K562 (cell line): Measurements from ENCODE around the gene TRERF1. TPM values are rescaled to one million over a fixed set of nuclear protein-coding genes. Genes with fewer than 3 reads are reported as not detected.

Experiments
- ATAC-seq: fragments of 200-7000 bp; cut with Tn5 transposase; 3 replicates; pipeline ENCODE4 v1.9.1; 2020; ENCODE audit warnings: moderate library complexity
- BruUV-seq: library from RNA; stranded (reverse); fragments of 400-500 nt; replicated peaks from 2 replicates; lab custom pipeline; 2021; lab: Mats Ljungman, UMichigan
- CTCF ChIA-PET: fragments of 300-600 bp; formaldehyde crosslinking; extraction: SDS; loops from one replicate; lab custom pipeline; 2021; ENCODE audit warnings: low intra/inter-chr PET ratio; lab: Yijun Ruan, JAX
- POLR2A ChIA-PET: fragments of 300-600, 350-650 bp; sonication (Branson Sonifier 250); formaldehyde crosslinking; extraction: SDS; loops from one replicate; lab custom pipeline; 2021; ENCODE audit warnings: antibody characterized with exemption, inconsistent platforms; lab: Yijun Ruan, JAX
- DNase-seq, 4 experiments: peaks; one replicate each; pipeline versions ENCODE4 v3.0.0 to v3.0.0-alpha.2; 2011 to 2018; ENCODE audit warnings: low spot score in 3 of 4, mixed read lengths in 3 of 4; ENCODE audit errors: extremely low read depth in 1 of 4
- FAIRE-seq: peaks from 2 replicates; lab custom pipeline; 2011; peaks lifted over from hg19 to GRCh38; lab: Jason Lieb, UNC
- H2AFZ ChIP-seq: 2 replicates; pipeline ENCODE4 v1.6.0; 2011; ENCODE audit warnings: low read depth, low read length, control low read depth, inconsistent platforms
- H3K27ac ChIP-seq: fragments of 200-600 bp; 3 replicates; pipeline ENCODE4 v1.8.0; 2011; ENCODE audit warnings: low read depth, mild to moderate bottlenecking, control low read depth, inconsistent platforms, low read length, moderate library complexity, mixed read lengths; ENCODE audit errors: extremely low read depth
- H3K27me3 ChIP-seq, 2 experiments: fragments of 300-600 bp in 1 of 2; 2 replicates in 1 of 2; 3 replicates in 1 of 2; pipeline versions ENCODE4 v1.6.0 to v1.8.0; 2011; ENCODE audit warnings: inconsistent platforms in 2 of 2, low read length in 2 of 2, mild to moderate bottlenecking in 1 of 2, mixed read lengths in 1 of 2, moderate library complexity in 1 of 2; ENCODE audit not compliant: control insufficient read depth in 2 of 2, insufficient read depth in 2 of 2
- H3K36me3 ChIP-seq: fragments of 300-600 bp; 3 replicates; pipeline ENCODE4 v1.8.0; 2011; ENCODE audit warnings: mild to moderate bottlenecking, low read length, inconsistent platforms; ENCODE audit not compliant: control insufficient read depth, insufficient read depth
- H3K4me1 ChIP-seq, 2 experiments: fragments of 200-600 bp in 1 of 2; replicated peaks in 1 of 2; 2 replicates in 1 of 2; 3 replicates in 1 of 2; pipeline versions ENCODE4 v1.5.1 to v1.8.0; 2011; ENCODE audit warnings: inconsistent platforms in 2 of 2, low read length in 2 of 2, mild to moderate bottlenecking in 1 of 2, mixed read lengths in 1 of 2, moderate library complexity in 1 of 2; ENCODE audit not compliant: control insufficient read depth in 2 of 2, insufficient read depth in 2 of 2
- H3K4me2 ChIP-seq: 2 replicates; pipeline ENCODE4 v1.6.1; 2011; ENCODE audit warnings: low read length, control low read depth, inconsistent platforms, mixed read lengths; ENCODE audit not compliant: insufficient read depth
- H3K4me3 ChIP-seq: fragments of 200-600 bp; sonication (generic), shearing (Covaris generic); 2 replicates; pipeline ENCODE4 v1.5.1; 2016; ENCODE audit warnings: control low read depth, inconsistent platforms
- H3K79me2 ChIP-seq: fragments of 200-600 bp; 3 replicates; pipeline ENCODE4 v1.8.0; 2011; ENCODE audit warnings: low read length, inconsistent platforms; ENCODE audit not compliant: control insufficient read depth, insufficient read depth
- H3K9ac ChIP-seq, 2 experiments: 2 replicates each; pipeline versions ENCODE4 v1.6.0 to v1.6.1; 2011; ENCODE audit warnings: low read depth in 2 of 2, low read length in 2 of 2, control low read depth in 1 of 2, inconsistent platforms in 1 of 2, mild to moderate bottlenecking in 1 of 2, mixed read lengths in 1 of 2; ENCODE audit not compliant: insufficient read depth in 1 of 2
- H3K9me1 ChIP-seq: one replicate; pipeline ENCODE4 v1.6.0; 2011; ENCODE audit warnings: inconsistent platforms, mild to moderate bottlenecking, low read length, moderate library complexity; ENCODE audit not compliant: control insufficient read depth, insufficient read depth
- H3K9me3 ChIP-seq: replicated peaks from 2 replicates; pipeline ENCODE4 v1.5.1; 2011; ENCODE audit warnings: low read depth, low read length, inconsistent platforms; ENCODE audit not compliant: control insufficient read depth, insufficient read depth
- H4K20me1 ChIP-seq: replicated peaks from 2 replicates; pipeline ENCODE4 v1.6.1; 2011; ENCODE audit warnings: low read length, inconsistent platforms, mixed read lengths; ENCODE audit not compliant: control insufficient read depth, insufficient read depth
- BHLHE40 ChIP-seq: IDR thresholded peaks from 2 replicates; pipeline ENCODE4 v1.6.1; 2011; ENCODE audit warnings: low read length, improper control_type of control experiment
- CGGBP1 ChIP-seq: fragments of 250-450 bp; sonication (Bioruptor Pico); IDR thresholded peaks from 2 replicates; pipeline ENCODE4 v1.9.0; 2021; ENCODE audit warnings: mild to moderate bottlenecking
- DDX20 ChIP-seq: fragments of 450-650 bp; IDR thresholded peaks from 2 replicates; pipeline ENCODE4 v1.6.1; 2016; ENCODE audit warnings: missing genetic modification characterization, low read depth, mild to moderate bottlenecking, missing compliant biosample characterization, moderate library complexity
- ESRRB ChIP-seq: fragments of 250-450 bp; sonication (Bioruptor Pico); IDR thresholded peaks from 2 replicates; pipeline ENCODE4 v1.5.0; 2020; ENCODE audit warnings: mild to moderate bottlenecking, moderate library complexity, borderline replicate concordance
- MAX ChIP-seq: sonication (generic); formaldehyde crosslinking; IDR thresholded peaks from 2 replicates; pipeline ENCODE4 v1.9.0; 2022; ENCODE audit warnings: mild to moderate bottlenecking, missing genetic modification reagents
- POLR2B ChIP-seq: fragments of 450-650 bp; IDR thresholded peaks from 2 replicates; pipeline ENCODE4 v1.6.1; 2018; ENCODE audit warnings: low read depth; ENCODE audit not compliant: partially characterized antibody
- PTTG1 ChIP-seq: fragments of 450-650 bp; IDR thresholded peaks from 2 replicates; pipeline ENCODE4 v1.6.1; 2016; ENCODE audit warnings: low read depth, mild to moderate bottlenecking, missing genetic modification characterization, missing compliant biosample characterization
- TGIF2 ChIP-seq: sonication (generic); formaldehyde crosslinking; IDR thresholded peaks from 2 replicates; pipeline ENCODE4 v1.8.1; 2022; ENCODE audit warnings: mild to moderate bottlenecking, missing genetic modification reagents, moderate library complexity
- ZFP1 ChIP-seq: fragments of 450-650 bp; formaldehyde crosslinking; IDR thresholded peaks from 2 replicates; pipeline ENCODE4 v1.4.0; 2020; ENCODE audit warnings: mild to moderate bottlenecking, mixed read lengths
- ZKSCAN3 ChIP-seq: fragments of 250-450 bp; sonication (Bioruptor Pico); IDR thresholded peaks from 2 replicates; pipeline ENCODE4 v1.4.0; 2020
- ZNF316 ChIP-seq: fragments of 450-650 bp; IDR thresholded peaks from 2 replicates; pipeline ENCODE4 v1.6.1; 2016
- ZNF644 ChIP-seq: fragments of 200-800 bp; sonication (Bioruptor generic); IDR thresholded peaks from 2 replicates; pipeline ENCODE4 v1.6.1; 2016; ENCODE audit warnings: low read depth, missing genetic modification characterization, missing compliant biosample characterization
- ZNF707 ChIP-seq: fragments of 250-450 bp; sonication (Bioruptor Pico); conservative IDR thresholded peaks from 2 replicates; pipeline ENCODE4 v1.8.0; 2022; ENCODE audit warnings: inconsistent platforms, mild to moderate bottlenecking, moderate library complexity
- WGBS: fragments of 100-300 bp; shearing (Covaris generic); methylation state at CpG from one replicate; pipeline ENCODE4 v1.1.6; 2016; ENCODE audit warnings: low coverage, mixed read lengths; ENCODE audit not compliant: insufficient coverage; ENCODE audit errors: missing lambda C conversion rate; 5-methylcytosine and 5-hydroxymethylcytosine counted together
- in situ Hi-C: fragments of 300-500 bp; cut with MboI; formaldehyde crosslinking; loops from 4 replicates; pipeline ENCODE4 v1.15.0; 2018; ENCODE audit warnings: inconsistent platforms, mixed read lengths
- intact Hi-C: fragments of 100-400 bp; cut with micrococcal nuclease; formaldehyde crosslinking; loops from 2 replicates; pipeline ENCODE4 v1.14.2; 2022
- polyA plus RNA-seq, 8 experiments: library from polyadenylated mRNA; depleted of rRNA in 4 of 8; stranded (reverse) in 5 of 8; unstranded in 3 of 8; fragments of >200 nt; fragmentation: Nextera tagmentation in 2 of 8; fragmentation: Illumina TruSeq in 1 of 8; extraction: Ambion mirVana in 2 of 8; extraction: Trizol in 1 of 8; gene quantifications; 2 replicates each; pipeline versions ENCODE4 v1.2.1 to v1.2.3, GENCODE V29; 2011 to 2014; ENCODE audit warnings: inconsistent platforms in 1 of 8, missing spikeins in 1 of 8
- total RNA-seq, 7 experiments: library from RNA; depleted of rRNA in 6 of 7; stranded (reverse); fragments of >200 nt in 6 of 7; fragmentation: Illumina TruSeq in 2 of 7; extraction: Trizol in 2 of 7; gene quantifications; 2 replicates each; pipeline versions ENCODE4 v1.2.1 to v1.2.3, GENCODE V29; 2011 to 2021; ENCODE audit warnings: low replicate concordance in 1 of 7
- TF ChIP-seq, protein P1 (sequence below), 2 experiments: IDR thresholded peaks in 1 of 2; conservative IDR thresholded peaks in 1 of 2; 2 replicates each; pipeline ENCODE4 v1.6.1; 2016; ENCODE audit warnings: low read depth in 2 of 2, mild to moderate bottlenecking in 1 of 2, missing compliant biosample characterization in 1 of 2, missing genetic modification characterization in 1 of 2, moderate library complexity in 1 of 2
- TF ChIP-seq, protein P2 (sequence below): fragments of 250-450 bp; sonication (Bioruptor Pico); IDR thresholded peaks from 2 replicates; pipeline ENCODE4 v1.5.1; 2021; ENCODE audit warnings: mild to moderate bottlenecking
- TF ChIP-seq, protein P3 (sequence below): fragments of 250-450 bp; sonication (Bioruptor Pico); IDR thresholded peaks from 2 replicates; pipeline ENCODE4 v1.9.0; 2021; ENCODE audit warnings: mild to moderate bottlenecking, inconsistent platforms

The TRERF1 gene
- total and polyA plus RNA-seq, 9 of the 15 experiments (the other 6 are each of a cell fraction or from before 2014, with no cell fraction given) = 0.04 to 0.20 (median 0.07) TPM; not detected in 3

GRCh38 chr6:42333612-42334011 lies 118.1 kb downstream of the TRERF1 start:
- Histone ChIP-seq H3K4me1 (0 out of 5 replicates have a peak, but pooled peaks cover 0 to 4% of the 10 kb centered on the region in 2 experiments), H3K79me2 (no peaks in the 10 kb centered on the region), H3K27ac (no peak overlapping the region), H3K36me3 (no peaks in the 10 kb centered on the region), H3K9ac (no peak overlapping the region), H3K9me1 (no peaks in the 10 kb centered on the region), H2AFZ (no peak overlapping the region), H3K27me3 (peaks cover 63 to 86% of the 10 kb centered on the region in 2 experiments), H4K20me1 (no peaks in the 10 kb centered on the region; the same call in 1 of the 2 replicates), H3K4me3 (no peak overlapping the region), H3K4me2 (no peak overlapping the region), H3K9me3 (no peaks in the 10 kb centered on the region)
- DNase-seq (no peak), ATAC-seq (no peak), FAIRE-seq (no peak)
- WGBS = 2% methylated on average over 6 of the region's 6 CpGs
- intact Hi-C loops (no loop called here), in situ Hi-C loops (no loop called here)
- CTCF ChIA-PET = no interaction called here
- no TSS peak for BruUV-seq
- POLR2A ChIA-PET = interaction anchor here (1.4 kb wide), 1 partner anchor 41 kb away, joined by 4 read pairs; no protein-coding TSS in a partner anchor
- TF ChIP-seq TGIF2 (no peak), ESRRB (CRISPR knock-in tag) (no peak), POLR2B (no peak), ZFP1 (no peak), ZNF316 (no peak), ZKSCAN3 (CRISPR knock-in tag) (no peak), CGGBP1 (CRISPR knock-in tag) (no peak), BHLHE40 (no peak), ZNF644 (tag) (no peak), DDX20 (tag) (no peak), MAX (CRISPR knock-in tag) (no peak), PTTG1 (no peak), ZNF707 (no peak)
- TF ChIP-seq, protein P1, sequence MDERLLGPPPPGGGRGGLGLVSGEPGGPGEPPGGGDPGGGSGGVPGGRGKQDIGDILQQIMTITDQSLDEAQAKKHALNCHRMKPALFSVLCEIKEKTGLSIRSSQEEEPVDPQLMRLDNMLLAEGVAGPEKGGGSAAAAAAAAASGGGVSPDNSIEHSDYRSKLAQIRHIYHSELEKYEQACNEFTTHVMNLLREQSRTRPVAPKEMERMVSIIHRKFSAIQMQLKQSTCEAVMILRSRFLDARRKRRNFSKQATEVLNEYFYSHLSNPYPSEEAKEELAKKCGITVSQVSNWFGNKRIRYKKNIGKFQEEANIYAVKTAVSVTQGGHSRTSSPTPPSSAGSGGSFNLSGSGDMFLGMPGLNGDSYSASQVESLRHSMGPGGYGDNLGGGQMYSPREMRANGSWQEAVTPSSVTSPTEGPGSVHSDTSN (CRISPR knock-in tag; IDR thresholded peaks at IDR 0.05; ENCODE audit: low read depth) = no peak
- TF ChIP-seq, protein P1 (tag; conservative IDR thresholded peaks at IDR 0.05; ENCODE audit: low read depth) = no peak
- TF ChIP-seq, protein P2, sequence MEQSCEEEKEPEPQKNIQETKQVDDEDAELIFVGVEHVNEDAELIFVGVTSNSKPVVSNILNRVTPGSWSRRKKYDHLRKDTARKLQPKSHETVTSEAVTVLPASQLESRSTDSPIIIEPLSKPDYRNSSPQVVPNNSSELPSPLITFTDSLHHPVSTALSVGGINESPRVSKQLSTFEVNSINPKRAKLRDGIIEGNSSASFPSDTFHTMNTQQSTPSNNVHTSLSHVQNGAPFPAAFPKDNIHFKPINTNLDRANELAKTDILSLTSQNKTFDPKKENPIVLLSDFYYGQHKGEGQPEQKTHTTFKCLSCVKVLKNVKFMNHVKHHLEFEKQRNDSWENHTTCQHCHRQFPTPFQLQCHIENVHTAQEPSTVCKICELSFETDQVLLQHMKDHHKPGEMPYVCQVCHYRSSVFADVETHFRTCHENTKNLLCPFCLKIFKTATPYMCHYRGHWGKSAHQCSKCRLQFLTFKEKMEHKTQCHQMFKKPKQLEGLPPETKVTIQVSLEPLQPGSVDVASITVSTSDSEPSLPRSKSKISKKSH = no peak
- TF ChIP-seq, protein P3, sequence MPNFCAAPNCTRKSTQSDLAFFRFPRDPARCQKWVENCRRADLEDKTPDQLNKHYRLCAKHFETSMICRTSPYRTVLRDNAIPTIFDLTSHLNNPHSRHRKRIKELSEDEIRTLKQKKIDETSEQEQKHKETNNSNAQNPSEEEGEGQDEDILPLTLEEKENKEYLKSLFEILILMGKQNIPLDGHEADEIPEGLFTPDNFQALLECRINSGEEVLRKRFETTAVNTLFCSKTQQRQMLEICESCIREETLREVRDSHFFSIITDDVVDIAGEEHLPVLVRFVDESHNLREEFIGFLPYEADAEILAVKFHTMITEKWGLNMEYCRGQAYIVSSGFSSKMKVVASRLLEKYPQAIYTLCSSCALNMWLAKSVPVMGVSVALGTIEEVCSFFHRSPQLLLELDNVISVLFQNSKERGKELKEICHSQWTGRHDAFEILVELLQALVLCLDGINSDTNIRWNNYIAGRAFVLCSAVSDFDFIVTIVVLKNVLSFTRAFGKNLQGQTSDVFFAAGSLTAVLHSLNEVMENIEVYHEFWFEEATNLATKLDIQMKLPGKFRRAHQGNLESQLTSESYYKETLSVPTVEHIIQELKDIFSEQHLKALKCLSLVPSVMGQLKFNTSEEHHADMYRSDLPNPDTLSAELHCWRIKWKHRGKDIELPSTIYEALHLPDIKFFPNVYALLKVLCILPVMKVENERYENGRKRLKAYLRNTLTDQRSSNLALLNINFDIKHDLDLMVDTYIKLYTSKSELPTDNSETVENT = no peak
